KBM-7 (cell line): Measurements from ENCODE around the gene TASOR2.

Experiments used
- DNase-seq: peaks from one replicate; pipeline ENCODE4 v3.0.0-alpha.2; 2015
- in situ Hi-C: fragments of 300-500 bp; cut with MboI; formaldehyde crosslinking; loops from 2 replicates; pipeline ENCODE4 v1.14.3; 2020; ENCODE audit warnings: low sequenced_read_pairs, low pct_unique_long_range_greater_than_20kb, mixed read lengths

TASOR2 gene

DNA sequence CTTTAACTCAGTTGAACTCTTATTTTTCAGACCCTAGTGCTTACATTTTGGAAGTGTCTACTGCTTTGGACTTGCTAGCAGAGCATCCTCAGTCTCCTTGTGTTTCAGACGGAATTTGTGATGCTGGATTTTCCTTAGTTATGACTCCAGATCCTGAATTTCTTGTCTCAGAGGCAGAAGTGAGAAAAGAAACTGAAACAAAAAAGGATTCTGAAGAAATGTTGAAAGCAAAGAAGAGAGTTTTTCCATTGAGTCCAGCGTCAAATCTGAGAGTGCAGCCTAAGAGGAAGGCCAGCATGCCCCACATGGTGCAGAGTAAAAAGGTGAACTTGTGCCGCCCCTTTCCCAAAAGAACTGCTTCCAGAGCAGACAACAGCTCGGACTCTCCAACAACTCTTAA lies 46.1 kb downstream of the TASOR2 start:
- no peak for DNase-seq
- in situ Hi-C loops = no loop called here

GRCh38 chr10:5731559-5731958 lies 46.9 kb downstream of the TASOR2 start:
- in situ Hi-C loops = no loop called here
- no peak for DNase-seq

- no peak for DNase-seq
- in situ Hi-C loops = no loop called here
Measured at GRCh38 chr10:5732141-5732540, 47.5 kb downstream of the TASOR2 start.
